Adrenal gland (tissue), 5 donors: ENCODE results near the gene TEDC1.

Source experiments
- POLR2A ChIP-seq, 2 donors: fragments of 450-650 bp; IDR thresholded peaks; one replicate each; pipeline ENCODE4 v1.6.1; 2017; ENCODE audit warnings: antibody characterized with exemption in 2 of 2, mild to moderate bottlenecking in 2 of 2, moderate library complexity in 1 of 2
- TF ChIP-seq, protein P1 (sequence below), 6 experiments: fragments of 450-650 bp in 4 of 6; fragments of 200-600 bp in 2 of 6; sonication (generic) in 1 of 6; IDR thresholded peaks; 1 replicate in 5 of 6; 2 replicates in 1 of 6; pipeline versions ENCODE4 v1.5.1 to v1.8.0; 2016 to 2021; ENCODE audit warnings: antibody characterized with exemption in 6 of 6, mild to moderate bottlenecking in 2 of 6, moderate library complexity in 1 of 6
- donor health status: DM: no; HTN: no; CAD: no.

DNA sequence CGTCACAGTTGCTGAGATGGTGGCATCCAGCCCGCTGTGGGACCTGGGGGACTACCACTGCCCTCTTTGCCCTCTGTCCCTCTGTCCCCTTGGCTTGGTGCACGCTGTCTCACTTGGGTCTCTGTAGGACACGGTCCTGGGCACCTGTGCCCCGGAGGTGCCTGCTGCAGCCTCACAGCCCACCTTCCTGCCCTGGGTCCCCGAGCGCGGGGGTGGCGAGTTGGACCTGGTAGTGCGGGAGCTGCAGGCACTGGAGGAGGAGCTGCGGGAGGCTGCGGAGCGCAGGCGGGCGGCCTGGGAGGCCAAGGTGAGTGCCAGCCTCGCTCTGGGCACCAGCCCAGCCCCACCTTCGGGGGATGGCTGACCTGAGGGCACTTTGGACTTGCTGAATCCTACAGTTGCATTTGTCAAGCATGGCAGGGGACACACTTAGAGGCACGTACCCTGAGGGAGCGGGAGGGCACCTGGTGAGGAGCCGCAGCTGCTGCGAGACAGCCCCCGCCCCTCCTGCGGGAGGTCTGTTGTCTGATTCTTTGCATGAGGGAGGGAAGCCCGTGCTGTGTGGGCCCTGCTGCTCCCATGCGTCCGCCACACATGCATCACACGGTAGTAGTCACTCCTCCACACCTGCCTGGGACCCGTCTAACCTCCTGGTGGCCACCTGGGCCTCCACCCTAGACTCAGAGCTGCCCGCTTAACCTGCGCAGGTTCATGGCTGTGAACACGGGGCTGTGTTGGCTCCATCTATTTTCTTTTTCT lies 6.8 kb downstream of the TEDC1 start:
- TF ChIP-seq, protein P1, sequence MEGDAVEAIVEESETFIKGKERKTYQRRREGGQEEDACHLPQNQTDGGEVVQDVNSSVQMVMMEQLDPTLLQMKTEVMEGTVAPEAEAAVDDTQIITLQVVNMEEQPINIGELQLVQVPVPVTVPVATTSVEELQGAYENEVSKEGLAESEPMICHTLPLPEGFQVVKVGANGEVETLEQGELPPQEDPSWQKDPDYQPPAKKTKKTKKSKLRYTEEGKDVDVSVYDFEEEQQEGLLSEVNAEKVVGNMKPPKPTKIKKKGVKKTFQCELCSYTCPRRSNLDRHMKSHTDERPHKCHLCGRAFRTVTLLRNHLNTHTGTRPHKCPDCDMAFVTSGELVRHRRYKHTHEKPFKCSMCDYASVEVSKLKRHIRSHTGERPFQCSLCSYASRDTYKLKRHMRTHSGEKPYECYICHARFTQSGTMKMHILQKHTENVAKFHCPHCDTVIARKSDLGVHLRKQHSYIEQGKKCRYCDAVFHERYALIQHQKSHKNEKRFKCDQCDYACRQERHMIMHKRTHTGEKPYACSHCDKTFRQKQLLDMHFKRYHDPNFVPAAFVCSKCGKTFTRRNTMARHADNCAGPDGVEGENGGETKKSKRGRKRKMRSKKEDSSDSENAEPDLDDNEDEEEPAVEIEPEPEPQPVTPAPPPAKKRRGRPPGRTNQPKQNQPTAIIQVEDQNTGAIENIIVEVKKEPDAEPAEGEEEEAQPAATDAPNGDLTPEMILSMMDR (IDR thresholded peaks at IDR 0.05): no peak
- no peak for TF ChIP-seq POLR2A (IDR thresholded peaks at IDR 0.05)
